HG02852 (cell line): Measurements from ENCODE around the gene PGLYRP3.
A peak's percentile ranks its signal among the peaks of the same experiment; 100 is the strongest.

Experiments used
- ATAC-seq: cut with Tn5 transposase; IDR thresholded peaks from one replicate; pipeline ENCODE4 v1.9.1; 2021; ENCODE audit warnings: mild to moderate bottlenecking, moderate library complexity; ENCODE audit not compliant: unreplicated experiment

Gene PGLYRP3

DNA sequence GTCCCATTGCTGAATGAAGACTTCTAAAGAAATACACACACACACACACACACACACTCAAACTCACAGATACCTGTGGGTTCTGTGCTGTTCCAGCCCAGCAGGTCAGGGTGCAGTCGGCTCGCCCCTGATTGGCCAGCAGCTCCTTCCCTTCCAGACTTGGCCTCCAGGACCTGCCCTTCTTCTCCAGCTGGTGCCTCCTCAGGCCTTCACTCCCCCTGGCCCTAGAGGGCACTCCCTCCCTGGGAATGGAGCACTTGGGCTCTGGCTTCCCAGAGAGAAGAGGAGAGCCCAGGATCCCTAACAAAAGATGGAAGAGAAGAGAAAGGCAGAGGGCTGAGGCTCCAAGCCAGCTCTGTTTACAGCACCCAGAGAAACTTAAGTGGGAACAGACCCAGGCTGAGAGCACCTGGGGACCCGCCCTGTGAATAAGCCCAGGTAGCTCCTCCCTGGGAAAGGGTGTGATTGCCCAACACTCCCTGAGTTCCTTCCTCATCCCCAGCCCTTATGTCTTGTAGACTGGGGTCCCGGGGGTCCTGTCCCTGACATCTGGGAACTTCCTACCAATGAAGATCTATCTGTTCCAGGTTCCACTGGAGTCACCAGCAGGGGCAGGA is at the start of gene PGLYRP3:
TSS of gene PGLYRP3 (minus strand) at position 383 of the 617 bp plus-strand sequence. CDS start 2,287 bp downstream, outside the sequence.
- no peak for ATAC-seq

DNA sequence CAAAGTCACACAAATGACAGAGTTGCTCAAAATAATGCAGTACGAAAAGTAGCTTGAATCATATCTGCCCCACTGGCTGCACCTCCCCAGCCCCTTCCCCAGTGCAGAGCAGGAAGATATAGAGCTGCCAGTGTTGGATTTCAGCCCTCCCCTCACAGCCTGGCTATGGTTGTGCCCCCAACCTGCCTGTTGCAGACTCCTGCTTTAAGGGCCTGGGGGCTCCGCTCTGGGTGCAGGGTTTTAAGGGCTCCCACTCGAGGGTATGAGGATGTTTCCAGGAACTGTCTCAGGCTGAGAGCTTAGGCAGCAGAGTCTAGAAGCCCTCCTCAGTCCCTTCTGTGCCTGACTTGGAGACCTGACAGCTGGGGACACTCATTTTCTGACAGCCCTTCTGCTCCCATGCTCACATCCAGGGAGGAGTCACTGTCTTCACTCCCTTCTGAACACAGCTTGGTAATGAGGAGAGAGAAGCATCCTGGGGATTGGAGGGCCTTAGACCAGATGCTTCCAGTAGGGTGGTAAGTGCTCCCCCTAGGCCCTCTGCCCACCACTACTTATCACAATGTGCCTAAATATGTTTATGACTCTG is 49.5 kb upstream of the PGLYRP3 start:
- no peak for ATAC-seq

GRCh38 chr1:153361480-153362109 is 48.8 kb upstream of the PGLYRP3 start:
- ATAC-seq = no peak

GRCh38 chr1:153360592-153361479 is 48.1 kb upstream of the PGLYRP3 start:
- no peak for ATAC-seq

- no peak for ATAC-seq
Observed at GRCh38 chr1:153360190-153360589, 47.4 kb upstream of the PGLYRP3 start.

DNA sequence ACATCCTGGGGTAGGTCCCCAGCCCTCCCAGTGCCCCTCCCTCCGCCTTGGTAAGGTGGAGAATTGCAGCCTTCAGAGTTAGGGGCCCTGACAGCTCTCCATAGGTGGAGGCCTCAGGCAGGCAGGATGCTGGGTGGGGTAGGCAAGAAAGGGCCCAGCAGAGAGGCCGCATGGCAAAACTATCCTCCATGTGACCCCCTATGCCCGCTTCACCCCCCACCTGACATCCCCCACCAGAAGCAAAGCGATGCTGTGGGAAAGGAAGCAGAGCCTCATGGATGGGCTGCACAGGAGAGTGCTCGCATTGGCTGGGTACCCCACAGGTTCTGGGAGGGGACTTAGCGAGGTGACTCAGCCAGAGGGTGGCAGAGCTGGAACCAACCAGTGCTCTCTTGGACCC is 46.5 kb upstream of the PGLYRP3 start:
- ATAC-seq = no peak

- no peak for ATAC-seq
Observed at GRCh38 chr1:153358691-153358975, 45.9 kb upstream of the PGLYRP3 start.

DNA sequence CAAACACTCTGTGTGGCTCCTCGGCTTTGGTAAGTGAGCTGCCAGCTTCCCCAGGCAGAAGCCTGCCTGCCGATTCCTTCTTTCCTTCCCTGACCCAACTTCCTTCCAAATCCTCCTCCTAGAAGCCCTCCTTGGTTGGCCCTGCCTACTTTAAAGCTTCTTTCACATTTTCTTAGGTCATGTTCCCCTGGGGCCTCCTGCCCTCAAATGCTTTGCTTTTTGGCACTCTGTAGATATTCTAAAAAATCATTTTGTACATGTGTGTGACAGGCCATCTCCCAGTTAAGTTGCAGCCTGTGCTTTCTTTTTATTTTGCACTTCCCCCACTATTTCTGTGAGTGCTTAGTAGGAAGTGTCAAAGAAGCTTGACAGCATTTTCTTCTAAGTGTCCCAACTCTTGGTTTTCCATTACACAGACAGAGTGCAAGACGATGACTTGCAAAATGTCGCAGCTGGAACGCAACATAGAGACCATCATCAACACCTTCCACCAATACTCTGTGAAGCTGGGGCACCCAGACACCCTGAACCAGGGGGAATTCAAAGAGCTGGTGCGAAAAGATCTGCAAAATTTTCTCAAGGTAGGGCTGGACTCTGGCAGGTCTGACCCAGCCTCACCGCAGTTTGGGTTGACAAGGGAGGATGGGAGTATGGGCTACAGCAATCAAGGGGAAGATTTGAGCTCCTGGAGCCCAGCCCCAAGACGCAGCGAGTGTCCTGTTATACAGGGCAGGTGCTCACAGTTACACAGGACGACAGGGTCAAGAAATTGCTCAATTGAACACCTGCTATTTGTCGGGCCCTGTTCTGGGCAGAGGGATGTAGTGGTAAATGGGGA is 45.3 kb upstream of the PGLYRP3 start, which contains the start of gene S100A9:
TSS of gene S100A9 (plus strand) at position 2 of the 838 bp plus-strand sequence. CDS start at position 432, 430 bp downstream.
- ATAC-seq = no peak

DNA sequence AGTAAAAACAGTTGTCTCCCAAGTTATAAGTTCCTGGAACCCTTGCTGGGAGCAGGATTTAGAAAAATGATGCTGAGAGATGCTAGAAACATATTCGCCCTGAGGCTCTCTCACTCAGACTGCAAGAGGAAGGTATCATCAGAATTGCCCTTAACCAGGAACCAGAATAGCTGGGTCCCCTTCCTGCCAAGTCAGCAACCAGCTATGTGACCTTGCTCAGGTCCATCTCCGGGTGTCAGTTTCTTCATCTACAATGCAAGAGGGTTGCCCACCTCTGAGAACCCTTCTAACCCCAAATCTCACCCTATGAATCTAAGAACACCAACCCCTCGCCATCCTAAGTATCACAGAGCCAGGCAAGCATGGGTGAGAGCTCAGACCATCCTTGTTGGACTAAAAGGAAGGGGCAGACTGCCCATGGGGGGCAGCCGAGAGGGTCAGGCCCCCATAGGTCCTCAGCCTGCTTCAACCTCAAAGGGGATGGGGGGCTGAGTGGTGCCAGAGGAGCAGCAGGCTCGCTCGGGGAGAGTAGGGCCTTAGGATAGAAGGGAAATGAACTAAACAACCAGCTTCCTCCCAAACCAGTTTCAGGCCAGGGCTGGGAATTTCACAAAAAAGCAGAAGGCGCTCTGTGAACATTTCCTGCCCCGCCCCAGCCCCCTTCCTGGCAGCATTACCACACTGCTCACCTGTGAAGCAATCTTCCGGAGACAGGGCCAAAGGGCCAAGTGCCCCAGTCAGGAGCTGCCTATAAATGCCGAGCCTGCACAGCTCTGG is 44.5 kb upstream of the PGLYRP3 start:
- ATAC-seq = no peak

GRCh38 chr1:153356392-153357075 is 43.8 kb upstream of the PGLYRP3 start:
- ATAC-seq = no peak

DNA sequence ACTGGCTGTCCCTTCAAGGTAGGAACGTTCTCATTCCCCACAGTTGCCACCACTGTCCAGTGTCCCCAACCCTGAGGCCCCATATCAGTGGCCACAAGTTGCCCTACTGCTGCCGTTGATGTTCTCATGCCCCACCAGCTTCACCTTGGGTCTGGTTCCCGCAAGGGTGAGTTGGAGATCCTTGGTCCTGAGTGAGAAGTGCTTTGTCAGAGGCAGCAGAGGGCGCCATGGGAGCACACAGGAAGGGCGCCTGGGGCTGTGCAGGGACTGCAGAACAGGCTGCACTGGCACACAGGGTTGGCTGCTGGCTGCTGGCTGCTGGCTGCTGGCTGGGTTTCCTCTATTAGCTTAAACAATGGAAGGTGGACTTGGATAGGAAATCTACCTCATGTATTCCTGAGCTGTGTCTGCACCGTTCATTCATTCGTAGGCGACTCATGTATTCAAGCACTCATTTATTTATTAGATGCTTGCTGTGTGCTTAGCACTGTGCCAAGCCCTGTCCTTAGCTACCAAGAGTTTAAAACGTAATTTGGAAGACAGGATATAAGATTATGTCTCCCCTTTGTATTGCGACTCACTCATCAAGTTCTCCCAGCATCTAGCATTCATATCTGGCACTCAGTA is 42.8 kb upstream of the PGLYRP3 start:
- no peak for ATAC-seq

DNA sequence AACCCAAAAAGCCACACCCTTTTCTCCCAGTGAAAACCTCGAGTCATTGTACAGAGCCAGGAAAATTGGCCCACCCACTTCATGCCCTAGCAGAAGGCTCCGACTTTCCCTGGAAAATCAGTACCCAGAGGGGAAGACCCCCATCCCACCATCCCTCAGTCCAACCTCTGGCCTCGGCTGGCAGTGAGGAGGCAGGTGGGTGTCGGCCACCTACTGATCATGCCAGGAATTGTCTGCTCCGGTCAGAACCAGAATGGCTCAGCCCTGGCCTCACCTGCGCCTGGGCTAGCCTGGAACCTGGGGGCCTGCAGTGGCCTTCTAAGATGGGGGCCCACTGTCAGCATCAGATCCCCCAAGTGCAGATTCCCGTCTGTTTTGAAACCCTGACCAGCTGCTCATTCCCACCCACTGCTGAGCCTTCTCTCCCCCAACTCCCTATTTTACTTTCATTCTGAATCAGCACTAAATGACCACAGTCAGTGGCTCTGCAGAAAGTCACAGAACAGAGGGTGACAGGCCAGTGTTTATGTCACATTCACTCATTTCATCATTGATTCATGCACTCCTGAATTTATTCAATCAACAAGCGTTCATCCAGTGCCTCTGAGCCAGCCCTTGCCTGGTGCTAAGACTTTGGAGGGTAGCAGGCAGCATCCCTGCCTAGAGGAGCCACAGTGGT is 41.9 kb upstream of the PGLYRP3 start:
- no peak for ATAC-seq

GRCh38 chr1:153353226-153353947 is 40.6 kb upstream of the PGLYRP3 start:
- no peak for ATAC-seq

DNA sequence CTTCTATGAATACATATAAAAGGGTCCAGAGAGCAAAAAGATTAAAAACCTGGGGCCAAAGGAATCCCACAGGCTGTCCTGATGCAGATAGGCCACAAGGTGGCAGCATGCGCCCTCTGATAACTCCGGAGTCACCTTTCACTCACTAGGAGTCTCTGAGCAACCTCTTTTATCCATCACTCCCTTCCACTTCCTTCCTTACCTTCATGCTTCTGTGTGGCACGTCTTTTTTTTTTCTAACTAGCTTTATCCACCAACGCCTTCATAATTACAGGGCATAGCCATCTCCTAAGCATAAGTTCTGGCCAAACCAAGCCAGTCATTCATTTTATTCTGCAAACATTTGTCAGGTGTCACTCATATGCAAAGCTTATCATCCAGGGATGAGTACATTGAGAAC is 39.8 kb upstream of the PGLYRP3 start:
- ATAC-seq = peak; percentile 46

DNA sequence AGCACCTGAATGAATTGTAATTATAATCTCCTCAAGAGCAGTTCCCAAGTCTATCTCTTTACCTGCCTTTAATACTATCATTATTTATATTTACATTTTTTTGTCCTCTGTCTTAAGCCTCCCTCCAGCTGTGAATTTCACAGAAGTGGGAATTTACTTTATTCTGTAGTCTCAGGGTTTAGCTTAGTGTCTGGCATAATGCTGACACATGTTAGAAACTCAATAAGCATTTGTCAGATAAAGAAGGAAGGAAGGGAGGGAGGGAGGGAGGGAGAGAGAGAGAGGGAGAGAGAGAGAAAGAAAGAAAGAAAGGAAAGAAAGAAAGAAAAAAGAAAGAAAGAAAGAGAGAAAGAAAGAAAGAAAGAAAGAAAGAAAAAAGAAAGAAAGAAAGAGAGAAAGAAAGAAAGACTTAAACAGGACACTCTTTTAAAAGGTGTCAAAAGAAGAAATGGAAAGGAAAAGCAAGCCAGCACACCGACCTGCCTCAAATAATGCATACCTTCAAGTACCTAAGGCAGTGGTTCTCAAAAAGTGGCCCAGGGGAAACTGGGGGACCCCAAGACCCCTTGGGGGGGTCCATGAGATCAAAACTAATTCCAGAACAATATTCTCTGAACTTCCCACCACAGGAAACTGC is 37.7 kb upstream of the PGLYRP3 start:
- no peak for ATAC-seq

GRCh38 chr1:153349363-153350320 is 36.9 kb upstream of the PGLYRP3 start:
- no peak for ATAC-seq
